Left renal cortex interstitium (tissue), 4 donors: ENCODE measurements around the gene KCNT2. TPM values are rescaled to one million over a fixed set of nuclear protein-coding genes. Genes with fewer than 3 reads are reported as not detected.
A peak's percentile ranks its signal among the peaks of the same experiment; 100 is the strongest.

Experiments used
- DNase-seq, 4 donors: peaks; one replicate each; pipeline ENCODE4 v3.0.0-alpha.2; 2013; ENCODE audit warnings: low read depth in 4 of 4, low spot score in 2 of 4, missing footprints in 1 of 4
- polyA plus RNA-seq, 4 donors: library from polyadenylated mRNA; unstranded; fragments of 120-200 nt; gene quantifications; one replicate each; pipeline ENCODE4 v1.2.1, GENCODE V29; 2013; ENCODE audit not compliant: insufficient read length in 4 of 4

The KCNT2 gene
- polyA plus RNA-seq, 4 donors = 9.4 to 13.2 (median 10.0) TPM

GRCh38 chr1:196459383-196459782 is 148.9 kb downstream of the KCNT2 start:
- no peak for DNase-seq

DNA sequence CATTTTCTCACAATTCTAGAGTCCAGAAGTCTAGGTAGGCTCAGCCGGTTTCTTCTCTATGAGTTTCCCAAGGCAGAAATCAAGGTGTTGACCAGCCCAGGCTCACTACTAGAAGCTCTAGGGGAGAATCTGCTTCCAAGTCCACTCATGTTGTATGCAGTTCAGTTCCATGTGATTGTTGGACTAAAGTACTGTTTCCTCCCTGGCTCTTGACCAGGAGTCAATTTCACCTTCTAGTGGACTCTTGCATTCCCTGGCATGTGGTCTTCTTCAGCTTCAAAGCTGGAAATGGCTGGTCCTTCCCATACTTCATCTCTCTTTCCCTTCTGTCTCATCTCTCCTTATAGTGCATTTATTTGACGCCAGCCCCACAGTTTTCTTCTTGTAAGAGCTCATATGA is 153.4 kb downstream of the KCNT2 start:
- DNase-seq = no peak

- DNase-seq = no peak
Measured at GRCh38 chr1:196451103-196451502, 157.1 kb downstream of the KCNT2 start.

GRCh38 chr1:196450143-196451095 is 157.8 kb downstream of the KCNT2 start:
- no peak for DNase-seq

DNA sequence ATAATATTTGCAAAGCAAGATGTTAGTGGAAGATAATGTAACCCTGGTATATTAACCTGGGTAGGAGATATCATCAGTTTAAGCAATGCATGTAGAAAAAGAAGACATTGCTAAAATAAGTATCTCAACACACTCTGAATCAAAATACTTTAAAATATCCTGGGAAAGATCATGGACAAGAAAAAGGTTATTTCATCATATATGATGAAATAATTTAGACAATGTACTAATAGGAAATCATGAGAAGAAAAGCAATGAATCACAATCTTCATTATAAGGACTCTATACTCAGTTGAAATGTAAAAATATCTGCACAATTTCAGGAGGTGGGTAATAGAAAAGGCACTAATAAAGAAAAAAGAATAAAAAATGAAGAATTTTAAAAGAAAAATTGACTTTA is 158.8 kb downstream of the KCNT2 start:
- no peak for DNase-seq

DNA sequence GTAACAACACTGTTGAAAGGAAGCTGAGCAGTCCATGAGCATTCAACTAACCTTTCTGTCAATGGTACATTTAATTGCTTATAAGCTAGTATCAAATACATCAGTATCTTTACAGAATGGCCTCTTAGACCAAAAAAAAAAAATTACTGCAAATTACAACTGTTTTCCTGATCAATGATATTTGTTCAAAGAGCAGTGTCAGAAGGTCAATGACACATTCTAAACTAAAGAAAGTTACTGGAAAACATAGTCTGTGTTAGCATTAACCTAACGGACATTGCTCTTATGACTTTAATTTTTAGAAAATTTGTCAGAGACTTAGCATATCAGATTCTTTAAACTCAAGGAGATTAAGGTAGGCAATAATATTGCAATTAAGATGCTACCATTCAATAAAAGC is 162.5 kb downstream of the KCNT2 start:
- no peak for DNase-seq

- no peak for DNase-seq
Measured at GRCh38 chr1:196444634-196445033, 163.6 kb downstream of the KCNT2 start.

DNA sequence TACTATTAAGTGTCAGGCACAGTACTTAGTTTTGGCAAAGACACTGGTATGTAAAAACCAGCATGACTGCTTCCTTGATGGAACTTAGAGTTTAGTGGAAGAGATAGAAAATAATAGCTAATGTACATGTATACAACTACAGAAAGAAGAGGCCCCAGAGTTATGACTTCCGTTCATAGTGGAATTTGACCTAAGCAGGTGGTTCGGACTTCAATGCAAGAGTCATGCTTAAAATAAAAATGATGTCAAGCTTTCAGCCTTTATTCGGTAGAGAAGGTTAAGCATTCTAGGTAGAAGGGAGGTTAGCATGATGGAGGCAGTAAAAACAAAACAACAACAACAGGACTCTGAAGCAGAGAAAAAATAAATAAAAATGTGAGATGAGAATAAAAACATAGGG is 165.9 kb downstream of the KCNT2 start:
- no peak for DNase-seq

DNA sequence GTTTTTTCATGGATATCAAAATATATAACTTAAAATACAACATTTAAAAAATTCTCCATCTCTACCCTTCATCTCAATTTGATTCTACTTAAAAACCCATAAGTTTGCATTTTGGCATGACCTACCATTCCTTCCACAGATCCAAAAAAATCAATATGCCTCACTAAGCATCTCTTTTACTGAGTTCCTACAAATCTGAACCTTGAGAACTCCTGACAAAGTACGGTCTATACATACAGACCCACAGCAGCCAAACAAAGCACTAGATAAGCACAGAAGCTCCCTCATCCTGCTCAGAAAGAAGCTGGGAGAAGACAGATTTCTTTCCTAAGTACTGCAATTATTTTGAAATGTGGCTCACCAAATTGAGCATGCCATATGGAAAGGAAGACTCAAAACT is 167.5 kb downstream of the KCNT2 start:
- no peak for DNase-seq

DNA sequence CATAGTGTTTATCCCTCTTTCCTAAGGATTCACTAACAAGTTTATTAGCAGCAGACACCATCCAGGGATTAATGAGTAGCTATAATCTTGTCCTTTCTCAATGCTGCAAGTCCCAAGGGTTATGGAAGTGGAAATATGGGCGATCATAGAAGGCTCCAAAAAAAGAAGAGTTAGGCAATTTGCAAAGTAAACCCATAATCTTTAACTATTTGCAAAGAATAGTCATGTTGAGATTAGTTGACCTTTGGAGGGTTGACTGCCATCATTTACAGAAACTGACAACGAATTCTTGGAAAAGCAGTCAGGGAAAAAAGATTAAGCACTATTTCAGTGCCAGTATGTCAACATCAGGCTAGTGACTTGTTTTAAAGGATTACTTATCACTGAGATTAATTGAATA is 169.9 kb downstream of the KCNT2 start:
- DNase-seq = peak in 1 of 4 donors; percentile 5

DNA sequence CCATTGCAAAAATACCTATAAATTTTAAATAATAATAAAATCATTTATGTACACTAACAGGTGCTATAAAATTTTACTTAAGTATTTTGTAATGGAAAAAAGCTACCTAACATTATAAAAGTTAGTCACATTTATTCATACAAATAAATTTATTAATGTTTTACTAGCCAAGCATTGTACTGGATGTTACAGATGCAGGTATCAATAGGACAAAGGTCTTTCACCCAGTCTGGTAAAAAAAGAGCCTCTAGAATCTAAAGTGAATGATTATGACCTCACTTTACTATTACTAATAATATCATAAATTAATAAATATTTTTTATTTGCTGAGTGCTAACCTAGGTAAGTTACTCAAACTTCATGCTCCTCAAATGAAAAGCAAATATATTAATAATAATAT is 170.6 kb downstream of the KCNT2 start:
- DNase-seq = no peak

DNA sequence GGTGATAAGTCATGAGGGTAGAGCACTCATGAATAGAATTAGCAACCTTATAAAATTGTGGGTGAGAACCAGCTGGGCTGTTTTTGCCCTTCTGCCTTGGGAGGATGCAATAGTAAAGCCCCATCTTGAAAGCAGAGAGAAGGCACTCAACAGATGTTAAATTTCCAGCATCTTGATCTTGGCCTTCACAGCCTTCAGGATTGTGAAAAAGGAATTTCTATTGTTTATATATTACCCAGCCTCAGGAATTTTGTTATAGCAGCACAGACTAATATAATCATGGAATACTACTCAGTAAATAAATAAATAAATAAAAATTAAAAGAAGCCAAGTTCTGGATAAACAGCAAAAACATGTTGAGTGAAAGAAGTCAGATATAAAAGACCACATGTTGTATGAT is 175.2 kb downstream of the KCNT2 start:
- DNase-seq = no peak

GRCh38 chr1:196427976-196428734 is 180.1 kb downstream of the KCNT2 start:
- no peak for DNase-seq

DNA sequence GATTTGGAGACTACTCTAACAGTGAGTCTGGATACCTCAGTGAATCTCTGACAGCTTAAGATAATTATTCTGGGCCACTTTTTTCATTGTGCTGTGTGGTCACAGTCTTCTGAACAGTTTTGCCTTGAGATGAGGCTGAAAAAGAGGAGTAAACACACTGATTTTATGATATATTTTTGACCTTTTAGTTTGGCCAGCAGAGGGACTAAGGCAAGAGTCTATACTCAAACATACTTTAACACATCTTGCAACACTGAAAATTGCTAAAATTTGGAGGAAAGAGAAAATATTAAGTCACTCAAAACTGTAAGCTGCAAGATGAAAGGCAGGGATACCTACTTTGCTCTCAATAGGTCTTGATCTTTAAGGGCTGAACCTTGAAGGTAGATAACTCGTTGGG is 182.7 kb downstream of the KCNT2 start:
- DNase-seq = no peak

- DNase-seq = no peak
Measured at GRCh38 chr1:196423612-196424011, 184.6 kb downstream of the KCNT2 start.

DNA sequence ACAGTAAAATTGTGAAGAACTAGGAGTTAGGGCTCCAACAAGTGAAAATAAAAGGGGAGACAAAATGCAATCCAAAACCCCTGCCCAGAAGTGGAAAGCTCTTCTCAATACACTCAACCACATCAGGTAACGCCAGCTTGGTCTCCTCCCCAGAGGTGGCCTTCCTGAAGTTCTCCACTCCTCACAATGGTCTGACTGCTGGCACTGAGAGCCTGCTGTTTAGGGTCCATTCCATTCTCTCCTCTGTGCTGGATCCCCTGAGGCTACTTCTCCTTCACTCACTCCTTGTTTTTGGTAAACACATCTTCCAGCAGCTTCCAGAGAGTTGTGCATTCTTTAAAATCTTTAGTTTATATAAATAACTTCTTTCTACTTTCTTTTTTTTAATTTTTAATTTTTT is 189.5 kb downstream of the KCNT2 start:
- no peak for DNase-seq

GRCh38 chr1:196415978-196416377 is 192.3 kb downstream of the KCNT2 start:
- no peak for DNase-seq

- DNase-seq = no peak
Measured at GRCh38 chr1:196412326-196412725, 195.9 kb downstream of the KCNT2 start.

DNA sequence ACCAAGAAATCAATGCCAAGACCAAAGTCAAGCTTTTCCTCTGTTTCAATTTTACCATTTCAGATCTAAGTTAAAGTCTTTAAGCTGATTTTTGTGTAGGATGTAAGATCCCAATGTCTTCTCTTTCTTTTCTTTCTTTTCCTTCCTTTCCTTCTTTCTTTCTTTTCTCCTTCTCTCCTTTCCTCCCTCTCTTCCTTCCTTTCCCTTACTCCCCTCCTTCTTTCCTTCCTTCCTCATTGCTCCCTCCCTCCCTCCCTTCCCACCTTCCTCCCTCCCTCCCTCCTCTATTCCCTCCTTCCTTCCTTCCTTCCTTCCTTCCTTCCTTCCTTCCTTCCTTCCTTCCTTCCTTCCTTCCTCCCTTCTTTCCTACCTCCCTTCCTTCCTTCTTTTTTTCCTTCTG is 197.5 kb downstream of the KCNT2 start:
- DNase-seq = no peak

GRCh38 chr1:196409586-196409985 is 198.7 kb downstream of the KCNT2 start:
- no peak for DNase-seq

GRCh38 chr1:196407358-196408051 is 200.7 kb downstream of the KCNT2 start:
- peak in 2 of 4 donors; percentile 25 to 39 for DNase-seq
